SKM-1 (cell line): ENCODE measurements around the gene CACNA1D.

Experiments
- DNase-seq: peaks from one replicate; lab custom pipeline; 2025; ENCODE audit not compliant: unreplicated experiment; lab: John Stamatoyannopoulos, UW

CACNA1D gene

GRCh38 chr3:53680028-53680427 lies 185.6 kb downstream of the CACNA1D start:
- no peak for DNase-seq

GRCh38 chr3:53682807-53683206 lies 188.4 kb downstream of the CACNA1D start:
- no peak for DNase-seq

GRCh38 chr3:53688066-53688465 lies 193.7 kb downstream of the CACNA1D start:
- DNase-seq = no peak

- no peak for DNase-seq
These were observed 194.6 kb downstream of the CACNA1D start for GRCh38 chr3:53688989-53689388.

GRCh38 chr3:53689681-53690080 lies 195.3 kb downstream of the CACNA1D start:
- DNase-seq = no peak

GRCh38 chr3:53690521-53690920 lies 196.1 kb downstream of the CACNA1D start:
- no peak for DNase-seq

- DNase-seq = no peak
These were observed 196.9 kb downstream of the CACNA1D start for GRCh38 chr3:53691349-53691748.

- no peak for DNase-seq
These were observed 197.5 kb downstream of the CACNA1D start for GRCh38 chr3:53691885-53692284.

- no peak for DNase-seq
These were observed 199.0 kb downstream of the CACNA1D start for GRCh38 chr3:53693451-53693850.

GRCh38 chr3:53694046-53694445 lies 199.6 kb downstream of the CACNA1D start:
- DNase-seq = no peak

GRCh38 chr3:53694666-53695323 lies 200.4 kb downstream of the CACNA1D start:
- DNase-seq = no peak

GRCh38 chr3:53695324-53695690 lies 200.9 kb downstream of the CACNA1D start:
- DNase-seq = no peak

- DNase-seq = peak; percentile 41
These were observed 202.2 kb downstream of the CACNA1D start for GRCh38 chr3:53696401-53697172.

- no peak for DNase-seq
These were observed 206.0 kb downstream of the CACNA1D start for GRCh38 chr3:53700441-53700840.

- DNase-seq = no peak
These were observed 208.5 kb downstream of the CACNA1D start for GRCh38 chr3:53702776-53703530.

GRCh38 chr3:53703630-53704362 lies 209.4 kb downstream of the CACNA1D start:
- no peak for DNase-seq

GRCh38 chr3:53704363-53704725 lies 209.9 kb downstream of the CACNA1D start:
- DNase-seq = no peak

- DNase-seq = no peak
These were observed 210.8 kb downstream of the CACNA1D start for GRCh38 chr3:53705024-53705745.

GRCh38 chr3:53705774-53706173 lies 211.4 kb downstream of the CACNA1D start:
- no peak for DNase-seq

- DNase-seq = no peak
These were observed 212.8 kb downstream of the CACNA1D start for GRCh38 chr3:53707222-53707621.
